HEK293 (cell line): ENCODE measurements around the gene HMGXB3.

ENCODE experiments used
- CTCF ChIA-PET: fragments of 350-600 bp; formaldehyde crosslinking; extraction: SDS; loops from one replicate; lab custom pipeline; 2021; ENCODE audit warnings: antibody characterized with exemption; lab: Yijun Ruan, JAX
- POLR2A ChIA-PET: fragments of 300-600 bp; formaldehyde crosslinking; extraction: SDS; loops from one replicate; lab custom pipeline; 2020; ENCODE audit warnings: antibody characterized with exemption, inconsistent platforms; lab: Yijun Ruan, JAX
- H3K27ac ChIP-seq: fragments of 200-500 bp; sonication (Bioruptor generic); 2 replicates; pipeline ENCODE4 v1.5.1; 2014; ENCODE audit warnings: low read depth, low read length, control low read depth, inconsistent platforms; ENCODE audit errors: extremely low read depth
- H3K36me3 ChIP-seq, 2 experiments: fragments of 200-500 bp in 1 of 2; sonication (Bioruptor generic) in 1 of 2; 1 replicate in 1 of 2; 2 replicates in 1 of 2; pipeline ENCODE4 v1.5.1; 2014 to 2017; ENCODE audit warnings: inconsistent platforms in 2 of 2, low read length in 2 of 2; ENCODE audit not compliant: control insufficient read depth in 2 of 2, insufficient read depth in 1 of 2
- H3K4me1 ChIP-seq: fragments of 200-500 bp; sonication (Bioruptor generic); 2 replicates; pipeline ENCODE4 v1.5.1; 2014; ENCODE audit warnings: mild to moderate bottlenecking, low read length, inconsistent platforms; ENCODE audit not compliant: control insufficient read depth, insufficient read depth
- H3K4me3 ChIP-seq: 2 replicates; pipeline ENCODE4 v1.5.1; 2011; ENCODE audit warnings: low read depth, mild to moderate bottlenecking, control low read depth, low read length, moderate library complexity
- H3K9me3 ChIP-seq: fragments of 200-500 bp; sonication (Bioruptor generic); 2 replicates; pipeline ENCODE4 v1.5.1; 2014; ENCODE audit warnings: low read depth, low read length, inconsistent platforms; ENCODE audit not compliant: control insufficient read depth, insufficient read depth
- AEBP2 ChIP-seq: fragments of 450-650 bp; formaldehyde crosslinking; IDR thresholded peaks from 2 replicates; pipeline ENCODE4 v1.5.1; 2016; ENCODE audit warnings: missing biosample characterization, missing genetic modification characterization, borderline replicate concordance
- ATF2 ChIP-seq: fragments of 450-650 bp; formaldehyde crosslinking; IDR thresholded peaks from 2 replicates; pipeline ENCODE4 v1.5.1; 2016; ENCODE audit warnings: missing biosample characterization, missing genetic modification characterization, low read depth
- WT1 ChIP-seq: fragments of 450-650 bp; formaldehyde crosslinking; IDR thresholded peaks from 2 replicates; pipeline ENCODE4 v1.5.1; 2016; ENCODE audit warnings: missing biosample characterization, missing genetic modification characterization
- ZIC2 ChIP-seq: fragments of 450-650 bp; formaldehyde crosslinking; IDR thresholded peaks from 2 replicates; pipeline ENCODE4 v1.5.1; 2016; ENCODE audit warnings: missing biosample characterization, missing genetic modification characterization
- ZNF132 ChIP-seq: fragments of 450-650 bp; formaldehyde crosslinking; IDR thresholded peaks from 2 replicates; pipeline ENCODE4 v1.5.1; 2017; ENCODE audit warnings: missing biosample characterization, missing genetic modification characterization, borderline replicate concordance
- ZNF174 ChIP-seq: fragments of 450-650 bp; formaldehyde crosslinking; IDR thresholded peaks from 2 replicates; pipeline ENCODE4 v1.5.0; 2017; ENCODE audit warnings: missing biosample characterization, mild to moderate bottlenecking, missing genetic modification characterization
- ZNF214 ChIP-seq: fragments of 450-650 bp; formaldehyde crosslinking; IDR thresholded peaks from 2 replicates; pipeline ENCODE4 v1.5.1; 2017; ENCODE audit warnings: missing biosample characterization, mild to moderate bottlenecking, missing genetic modification characterization, borderline replicate concordance
- ZNF239 ChIP-seq: fragments of 450-650 bp; formaldehyde crosslinking; IDR thresholded peaks from 2 replicates; pipeline ENCODE4 v1.5.1; 2016; ENCODE audit warnings: missing biosample characterization, missing genetic modification characterization
- ZNF274 ChIP-seq, 2 experiments: fragments of 200-500 bp in 1 of 2; fragments of 450-650 bp in 1 of 2; sonication (Bioruptor generic) in 1 of 2; formaldehyde crosslinking in 1 of 2; IDR thresholded peaks; 2 replicates each; pipeline versions ENCODE4 v1.5.1 to v1.6.1; 2014 to 2016; ENCODE audit warnings: borderline replicate concordance in 1 of 2, inconsistent platforms in 1 of 2, low read length in 1 of 2, missing biosample characterization in 1 of 2, missing genetic modification characterization in 1 of 2
- ZNF37A ChIP-seq: fragments of 450-650 bp; IDR thresholded peaks from 2 replicates; pipeline ENCODE4 v1.5.1; 2018; ENCODE audit warnings: missing biosample characterization, missing genetic modification characterization
- ZNF391 ChIP-seq: fragments of 450-650 bp; formaldehyde crosslinking; IDR thresholded peaks from 2 replicates; pipeline ENCODE4 v1.5.1; 2016; ENCODE audit warnings: low read depth, missing biosample characterization, missing genetic modification characterization, borderline replicate concordance
- ZNF398 ChIP-seq: fragments of 450-650 bp; formaldehyde crosslinking; IDR thresholded peaks from 2 replicates; pipeline ENCODE4 v1.5.1; 2017; ENCODE audit warnings: missing biosample characterization, missing genetic modification characterization
- ZNF530 ChIP-seq: fragments of 450-650 bp; formaldehyde crosslinking; IDR thresholded peaks from 2 replicates; pipeline ENCODE4 v1.5.1; 2016; ENCODE audit warnings: low read depth, missing biosample characterization, missing genetic modification characterization
- ZNF785 ChIP-seq: fragments of 450-650 bp; formaldehyde crosslinking; IDR thresholded peaks from 2 replicates; pipeline ENCODE4 v1.5.1; 2016; ENCODE audit warnings: missing biosample characterization, missing genetic modification characterization
- ZNF837 ChIP-seq: fragments of 450-650 bp; formaldehyde crosslinking; IDR thresholded peaks from 2 replicates; pipeline ENCODE4 v1.5.1; 2016; ENCODE audit warnings: missing biosample characterization, missing genetic modification characterization
- ZSCAN30 ChIP-seq: fragments of 450-650 bp; IDR thresholded peaks from 2 replicates; pipeline ENCODE4 v1.5.1; 2018; ENCODE audit warnings: missing biosample characterization, mild to moderate bottlenecking, missing genetic modification characterization, moderate library complexity
- TF ChIP-seq, protein P1 (sequence below): fragments of 450-650 bp; formaldehyde crosslinking; IDR thresholded peaks from 2 replicates; pipeline ENCODE4 v1.5.1; 2016; ENCODE audit warnings: missing biosample characterization, missing genetic modification characterization, low read depth

HMGXB3 gene

GRCh38 chr5:150075806-150076205, 75.3 kb downstream of the HMGXB3 start:
- H3K4me1 ChIP-seq, result no peaks in the 10 kb centered on the region
- no peak overlapping the region for H3K27ac ChIP-seq
- TF ChIP-seq ZNF391 (tag by site-specific recombination) (no peak), WT1 (tag by site-specific recombination) (no peak), ZNF132 (tag by site-specific recombination) (no peak), ZSCAN30 (no peak), ATF2 (tag by site-specific recombination) (no peak), ZNF37A (tag by site-specific recombination) (no peak), ZNF214 (tag by site-specific recombination) (no peak), ZNF837 (tag by site-specific recombination) (no peak), ZNF274 (IDR thresholded peaks at IDR 0.05; ENCODE audit: low read length) (no peak), ZNF274 (tag by site-specific recombination; IDR thresholded peaks at IDR 0.05; ENCODE audit: borderline replicate concordance) (no peak), ZNF785 (tag by site-specific recombination) (no peak), ZNF530 (tag by site-specific recombination) (no peak), ZNF239 (tag by site-specific recombination) (no peak)
- TF ChIP-seq, all 188 proteins: peak for 0
- ChIA-PET POLR2A (no interaction called here), CTCF (interaction anchor here (0.6 to 0.7 kb wide), 2 partner anchors 27 to 664 kb away, joined by 3 read pairs; no protein-coding TSS in a partner anchor)
- H3K4me3 ChIP-seq, result no peak overlapping the region
- no peaks in the 10 kb centered on the region for H3K36me3 ChIP-seq
- no peaks in the 10 kb centered on the region for H3K9me3 ChIP-seq

DNA sequence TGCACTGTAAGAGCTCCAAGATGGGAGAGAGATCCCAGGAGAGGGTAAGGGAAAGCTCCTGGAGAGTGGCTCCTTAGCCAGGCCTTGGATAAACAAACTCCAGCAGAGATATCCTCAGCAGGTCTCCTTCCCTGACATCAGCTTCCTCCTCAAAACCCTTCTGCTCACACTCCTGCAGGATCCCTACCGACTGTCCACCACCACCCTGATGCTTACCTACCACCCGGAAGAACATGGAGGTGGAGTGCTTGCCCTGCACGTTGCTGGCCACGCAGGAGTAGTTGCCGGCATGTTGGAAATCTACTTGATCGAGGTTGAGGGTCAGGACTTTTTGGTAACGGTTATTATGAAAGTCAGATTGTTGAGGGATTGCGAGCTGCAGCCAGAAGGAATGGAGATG, 76.5 kb downstream of the HMGXB3 start:
- Histone ChIP-seq H3K4me3 (no peak overlapping the region), H3K9me3 (no peaks in the 10 kb centered on the region), H3K4me1 (no peaks in the 10 kb centered on the region), H3K36me3 (no peaks in the 10 kb centered on the region), H3K27ac (no peak overlapping the region)
- ChIA-PET POLR2A (no interaction called here), CTCF (no interaction called here)
- TF ChIP-seq ZNF174 (tag by site-specific recombination) (no peak), AEBP2 (tag by site-specific recombination) (no peak), ZNF398 (no peak), ZIC2 (peak; percentile 68), ATF2 (tag by site-specific recombination) (no peak)
- TF ChIP-seq, protein P1, sequence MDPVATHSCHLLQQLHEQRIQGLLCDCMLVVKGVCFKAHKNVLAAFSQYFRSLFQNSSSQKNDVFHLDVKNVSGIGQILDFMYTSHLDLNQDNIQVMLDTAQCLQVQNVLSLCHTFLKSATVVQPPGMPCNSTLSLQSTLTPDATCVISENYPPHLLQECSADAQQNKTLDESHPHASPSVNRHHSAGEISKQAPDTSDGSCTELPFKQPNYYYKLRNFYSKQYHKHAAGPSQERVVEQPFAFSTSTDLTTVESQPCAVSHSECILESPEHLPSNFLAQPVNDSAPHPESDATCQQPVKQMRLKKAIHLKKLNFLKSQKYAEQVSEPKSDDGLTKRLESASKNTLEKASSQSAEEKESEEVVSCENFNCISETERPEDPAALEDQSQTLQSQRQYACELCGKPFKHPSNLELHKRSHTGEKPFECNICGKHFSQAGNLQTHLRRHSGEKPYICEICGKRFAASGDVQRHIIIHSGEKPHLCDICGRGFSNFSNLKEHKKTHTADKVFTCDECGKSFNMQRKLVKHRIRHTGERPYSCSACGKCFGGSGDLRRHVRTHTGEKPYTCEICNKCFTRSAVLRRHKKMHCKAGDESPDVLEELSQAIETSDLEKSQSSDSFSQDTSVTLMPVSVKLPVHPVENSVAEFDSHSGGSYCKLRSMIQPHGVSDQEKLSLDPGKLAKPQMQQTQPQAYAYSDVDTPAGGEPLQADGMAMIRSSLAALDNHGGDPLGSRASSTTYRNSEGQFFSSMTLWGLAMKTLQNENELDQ (tag by site-specific recombination), result no peak
